Activated CD8-positive, alpha-beta memory T cell treated with anti-CD3 and anti-CD28 coated beads for 36 hours (primary cell): ENCODE results near the gene TRAPPC3L. TPM values are rescaled to one million over a fixed set of nuclear protein-coding genes. Genes with fewer than 3 reads are reported as not detected.

Experiments
- CTCF ChIA-PET: fragments of 350-600 bp; sonication (Branson Sonifier 250); formaldehyde crosslinking; loops from one replicate; lab custom pipeline; 2021; ENCODE audit warnings: antibody characterized with exemption; lab: Charles Lee
- POLR2A ChIA-PET: fragments of 350-600 bp; sonication (Branson Sonifier 250); formaldehyde crosslinking; loops from one replicate; lab custom pipeline; 2021; ENCODE audit warnings: antibody characterized with exemption; lab: Charles Lee
- total RNA-seq, 2 experiments: library from RNA; stranded (reverse); gene quantifications; one replicate each; pipeline ENCODE4 v1.2.3, GENCODE V29; 2021

TRAPPC3L gene
- not detected for total RNA-seq

GRCh38 chr6:116545651-116546050 is at the start of gene TRAPPC3L:
Gene TRAPPC3L, minus strand, starts transcription at chr6:116545684. Its CDS starts 170 bp downstream, at chr6:116545514.
- ChIA-PET CTCF (no interaction called here), POLR2A (no interaction called here)

DNA sequence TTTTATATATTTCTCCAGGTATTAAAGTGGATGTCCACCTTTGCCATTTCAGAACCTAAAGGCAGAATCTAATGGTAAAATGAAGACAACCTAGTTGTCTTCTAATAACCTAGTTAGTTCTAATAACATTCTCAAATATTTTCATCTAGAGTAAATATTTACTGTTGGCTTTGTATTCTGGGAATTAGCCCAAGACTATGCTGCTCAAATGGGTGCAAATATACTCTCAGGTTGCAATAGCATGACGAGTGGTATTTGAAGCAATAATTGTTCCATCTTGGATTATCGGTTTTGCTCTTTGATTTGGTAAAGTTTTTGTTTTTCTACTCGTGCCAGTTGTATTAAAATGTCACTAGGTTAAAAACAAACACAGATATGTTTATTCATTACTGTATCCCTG is 49.8 kb upstream of the TRAPPC3L start:
- POLR2A ChIA-PET, result no interaction called here
- CTCF ChIA-PET, result no interaction called here

GRCh38 chr6:116586738-116587137 is 41.3 kb upstream of the TRAPPC3L start:
- ChIA-PET POLR2A (no interaction called here), CTCF (no interaction called here)

- ChIA-PET CTCF (no interaction called here), POLR2A (no interaction called here)
Observed at GRCh38 chr6:116586276-116586675, 40.8 kb upstream of the TRAPPC3L start.

DNA sequence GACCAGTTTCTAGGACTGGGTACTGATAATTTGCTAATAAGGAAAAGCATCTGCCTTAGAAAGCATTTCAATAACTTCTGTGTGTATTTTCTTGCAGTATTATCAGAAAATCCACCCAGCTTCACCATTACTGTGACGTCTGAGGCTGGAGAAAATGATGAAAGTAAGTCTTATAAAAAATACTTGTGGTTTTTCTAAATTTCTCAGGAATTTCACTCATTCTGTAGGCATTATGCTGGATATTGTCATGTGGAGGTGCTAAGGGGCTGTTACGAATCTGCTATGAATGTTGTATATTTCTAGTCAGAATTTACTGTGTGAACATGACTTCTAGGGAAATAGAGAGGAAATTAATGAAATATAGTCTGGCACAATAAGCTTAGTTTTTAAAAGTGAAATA is 34.7 kb upstream of the TRAPPC3L start:
- CTCF ChIA-PET, result no interaction called here
- POLR2A ChIA-PET, result no interaction called here

- CTCF ChIA-PET, result no interaction called here
- POLR2A ChIA-PET, result no interaction called here
Observed at GRCh38 chr6:116579143-116579542, 33.7 kb upstream of the TRAPPC3L start.

DNA sequence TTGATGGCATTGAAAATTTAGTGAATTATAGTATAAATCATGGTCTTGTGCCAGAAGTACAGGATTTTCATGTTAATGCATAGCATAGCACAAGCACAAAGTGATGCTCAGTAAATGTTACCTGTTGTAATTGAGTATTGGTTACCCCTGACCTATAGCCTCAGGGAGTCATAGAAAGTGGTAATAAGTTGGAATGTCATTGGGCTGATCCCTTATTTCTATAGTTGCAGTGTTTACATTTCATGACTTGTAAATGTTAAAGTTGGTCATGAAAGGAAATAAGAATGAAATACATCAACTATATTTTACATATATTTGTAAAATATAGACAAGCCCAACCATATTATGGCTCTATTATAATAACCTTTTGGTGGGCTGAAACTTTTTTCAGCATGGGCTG is 32.9 kb upstream of the TRAPPC3L start:
- CTCF ChIA-PET, result no interaction called here
- POLR2A ChIA-PET, result no interaction called here

GRCh38 chr6:116577486-116577885 is 32.0 kb upstream of the TRAPPC3L start:
- ChIA-PET POLR2A (no interaction called here), CTCF (interaction anchor here (1.2 kb wide), 1 partner anchor 16 kb away, joined by 3 read pairs; no protein-coding TSS in a partner anchor)

DNA sequence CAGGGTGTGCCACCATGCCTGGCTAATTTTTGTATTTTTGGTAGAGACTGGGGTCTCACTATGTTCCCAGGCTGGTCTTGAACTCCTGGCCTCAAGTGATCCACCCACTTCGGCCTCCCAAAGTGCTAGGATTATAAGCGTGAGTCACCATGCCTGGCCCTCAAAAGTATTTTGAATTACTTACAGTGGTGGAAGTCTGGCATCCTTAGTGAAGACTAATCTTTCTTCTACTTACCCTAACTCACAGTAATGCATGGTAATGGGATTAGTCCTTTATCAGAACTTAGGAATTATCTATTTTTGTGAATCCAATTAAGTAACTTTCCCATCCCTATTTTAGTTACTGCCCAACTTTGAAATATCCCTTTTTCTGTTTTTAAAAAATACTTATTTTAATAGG is 29.7 kb upstream of the TRAPPC3L start:
- ChIA-PET CTCF (no interaction called here), POLR2A (no interaction called here)

DNA sequence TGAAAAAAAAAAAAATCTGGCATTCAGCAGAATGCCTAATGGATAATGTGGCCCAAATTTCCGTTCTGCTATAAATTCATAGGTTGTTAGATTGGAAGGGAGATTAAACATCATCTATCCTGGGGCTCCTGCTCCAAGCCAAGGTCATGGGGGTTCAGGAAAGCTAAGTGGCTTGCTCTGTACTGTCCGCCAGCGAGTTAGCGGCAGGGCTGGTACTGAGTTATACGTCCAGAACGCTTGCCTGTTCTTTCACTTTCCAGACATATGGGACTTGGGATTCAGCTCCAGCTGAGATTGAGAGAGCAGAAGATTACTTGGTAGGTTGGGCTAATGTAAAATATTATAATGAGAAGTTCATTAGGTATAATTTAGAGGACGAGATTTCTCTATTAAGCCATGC is 26.7 kb upstream of the TRAPPC3L start:
- ChIA-PET POLR2A (interaction anchor here (0.7 to 1.6 kb wide), 3 partner anchors 11 to 318 kb away, joined by 3 to 4 read pairs (median 3); partner anchors contain the start of gene TSPYL4), CTCF (interaction anchor here (1.7 to 3.4 kb wide), 3 partner anchors 9 to 45 kb away, joined by 5 to 17 read pairs (median 5); partner anchors contain the start of gene RSPH4A)

- CTCF ChIA-PET, result interaction anchor here (1.5 to 3.4 kb wide), 4 partner anchors 9 to 45 kb away, joined by 3 to 17 read pairs (median 5); partner anchors contain the start of gene RSPH4A
- POLR2A ChIA-PET, result interaction anchor here (1.0 to 1.6 kb wide), 4 partner anchors 97 to 318 kb away, joined by 3 to 7 read pairs (median 4); partner anchors contain the start of genes KPNA5, TSPYL4 and ZUP1
Observed at GRCh38 chr6:116571683-116572000, 26.2 kb upstream of the TRAPPC3L start.

GRCh38 chr6:116570856-116571682 is 25.6 kb upstream of the TRAPPC3L start, which contains the start of gene RWDD1:
Gene RWDD1, plus strand, starts transcription at chr6:116571504. Its CDS starts 79 bp downstream, at chr6:116571583.
- ChIA-PET CTCF (interaction anchor here (1.5 to 3.4 kb wide), 4 partner anchors 8 to 46 kb away, joined by 3 to 17 read pairs (median 5); partner anchors contain the start of gene RSPH4A), POLR2A (interaction anchor here (1.0 to 1.6 kb wide), 6 partner anchors 97 to 317 kb away, joined by 3 to 7 read pairs (median 3); partner anchors contain the start of genes KPNA5, TSPYL1, TSPYL4 and ZUP1)

- ChIA-PET POLR2A (no interaction called here), CTCF (no interaction called here)
Observed at GRCh38 chr6:116568821-116569755, 23.6 kb upstream of the TRAPPC3L start.

- ChIA-PET POLR2A (no interaction called here), CTCF (no interaction called here)
Observed at GRCh38 chr6:116568111-116568510, 22.6 kb upstream of the TRAPPC3L start.

- CTCF ChIA-PET, result interaction anchor here (1.8 kb wide), 1 partner anchor 347 kb away, joined by 4 read pairs; no protein-coding TSS in a partner anchor
- POLR2A ChIA-PET, result no interaction called here
Observed at GRCh38 chr6:116564921-116565872, 19.7 kb upstream of the TRAPPC3L start.

GRCh38 chr6:116564311-116564710 is 18.8 kb upstream of the TRAPPC3L start:
- CTCF ChIA-PET, result interaction anchor here (0.7 to 2.4 kb wide), 4 partner anchors 44 to 375 kb away, joined by 3 to 7 read pairs (median 4); no protein-coding TSS in a partner anchor
- POLR2A ChIA-PET, result no interaction called here

DNA sequence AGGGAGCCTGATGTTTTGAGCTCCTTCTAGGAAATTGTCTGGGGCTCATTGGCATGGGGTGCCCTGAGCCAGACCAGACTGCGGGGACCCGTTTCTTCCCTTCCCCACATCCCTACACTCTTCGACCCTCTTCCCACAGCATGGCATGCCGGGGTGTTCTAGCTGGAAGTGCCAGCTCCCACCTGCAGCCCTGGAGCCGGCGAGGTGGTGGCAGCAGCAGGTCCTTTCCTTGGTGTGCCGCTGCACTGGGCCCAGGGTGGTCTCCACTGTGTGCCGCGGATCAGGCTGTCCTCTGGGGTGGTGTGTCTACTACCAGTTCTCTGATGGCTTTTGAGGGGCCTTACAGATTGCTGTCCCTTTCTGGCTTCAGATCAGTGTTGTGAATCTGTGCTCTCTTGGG is 18.3 kb upstream of the TRAPPC3L start:
- POLR2A ChIA-PET, result no interaction called here
- CTCF ChIA-PET, result interaction anchor here (0.7 to 2.4 kb wide), 5 partner anchors 7 to 374 kb away, joined by 3 to 7 read pairs (median 4); partner anchors contain the start of gene RWDD1

GRCh38 chr6:116562614-116563013 is 17.1 kb upstream of the TRAPPC3L start:
- CTCF ChIA-PET, result interaction anchor here (0.5 to 2.4 kb wide), 5 partner anchors 9 to 275 kb away, joined by 3 to 7 read pairs (median 5); partner anchors contain the start of gene RWDD1
- POLR2A ChIA-PET, result no interaction called here
